Activated CD4-positive, alpha-beta T cell treated with anti-CD3 and anti-CD28 coated beads for 36 hours (primary cell): ENCODE results near the gene MIS12. TPM values are rescaled to one million over a fixed set of nuclear protein-coding genes. Genes with fewer than 3 reads are reported as not detected.

Source experiments
- ATAC-seq: fragments of 200-7000 bp; cut with Tn5 transposase; one replicate; pipeline ENCODE4 v1.10.0; 2021; ENCODE audit warnings: mild to moderate bottlenecking, moderate library complexity
- CTCF ChIA-PET: fragments of 350-600 bp; sonication (Branson Sonifier 250); formaldehyde crosslinking; loops from one replicate; lab custom pipeline; 2021; ENCODE audit warnings: antibody characterized with exemption; lab: Charles Lee
- POLR2A ChIA-PET: fragments of 350-600 bp; sonication (Branson Sonifier 250); formaldehyde crosslinking; loops from one replicate; lab custom pipeline; 2021; ENCODE audit warnings: antibody characterized with exemption, inconsistent platforms; lab: Charles Lee
- DNase-seq: peaks from one replicate; pipeline ENCODE4 v3.0.0-alpha.2; 2020
- H3K27ac Mint-ChIP-seq: one replicate; pipeline ENCODE4 v1.8.0; 2021; ENCODE audit warnings: mixed read lengths
- H3K27me3 Mint-ChIP-seq: one replicate; pipeline ENCODE4 v1.8.0; 2021; ENCODE audit warnings: mixed read lengths
- H3K36me3 Mint-ChIP-seq: one replicate; pipeline ENCODE4 v1.8.0; 2021; ENCODE audit warnings: low read depth, mixed read lengths
- H3K4me1 Mint-ChIP-seq: one replicate; pipeline ENCODE4 v1.8.0; 2021; ENCODE audit warnings: mixed read lengths
- H3K4me3 Mint-ChIP-seq: one replicate; pipeline ENCODE4 v1.8.0; 2021; ENCODE audit warnings: mild to moderate bottlenecking, moderate library complexity, mixed read lengths
- H3K9me3 Mint-ChIP-seq: one replicate; pipeline ENCODE4 v1.8.0; 2021; ENCODE audit warnings: low read depth, mixed read lengths
- intact Hi-C, 2 experiments: fragments of 100-400 bp; cut with DNase I in 1 of 2; cut with micrococcal nuclease in 1 of 2; formaldehyde crosslinking; loops; one replicate each; pipeline versions ENCODE4 v1.14.2 to v1.15.1; 2022 to 2024; cut with DNase I, micrococcal nuclease
- total RNA-seq, 2 experiments: library from RNA; stranded (reverse); gene quantifications; one replicate each; pipeline ENCODE4 v1.2.3, GENCODE V29; 2021

MIS12 gene, protein sequence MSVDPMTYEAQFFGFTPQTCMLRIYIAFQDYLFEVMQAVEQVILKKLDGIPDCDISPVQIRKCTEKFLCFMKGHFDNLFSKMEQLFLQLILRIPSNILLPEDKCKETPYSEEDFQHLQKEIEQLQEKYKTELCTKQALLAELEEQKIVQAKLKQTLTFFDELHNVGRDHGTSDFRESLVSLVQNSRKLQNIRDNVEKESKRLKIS
- 10 to 100 TPM; 29.4 to 34.4 TPM for total RNA-seq

DNA sequence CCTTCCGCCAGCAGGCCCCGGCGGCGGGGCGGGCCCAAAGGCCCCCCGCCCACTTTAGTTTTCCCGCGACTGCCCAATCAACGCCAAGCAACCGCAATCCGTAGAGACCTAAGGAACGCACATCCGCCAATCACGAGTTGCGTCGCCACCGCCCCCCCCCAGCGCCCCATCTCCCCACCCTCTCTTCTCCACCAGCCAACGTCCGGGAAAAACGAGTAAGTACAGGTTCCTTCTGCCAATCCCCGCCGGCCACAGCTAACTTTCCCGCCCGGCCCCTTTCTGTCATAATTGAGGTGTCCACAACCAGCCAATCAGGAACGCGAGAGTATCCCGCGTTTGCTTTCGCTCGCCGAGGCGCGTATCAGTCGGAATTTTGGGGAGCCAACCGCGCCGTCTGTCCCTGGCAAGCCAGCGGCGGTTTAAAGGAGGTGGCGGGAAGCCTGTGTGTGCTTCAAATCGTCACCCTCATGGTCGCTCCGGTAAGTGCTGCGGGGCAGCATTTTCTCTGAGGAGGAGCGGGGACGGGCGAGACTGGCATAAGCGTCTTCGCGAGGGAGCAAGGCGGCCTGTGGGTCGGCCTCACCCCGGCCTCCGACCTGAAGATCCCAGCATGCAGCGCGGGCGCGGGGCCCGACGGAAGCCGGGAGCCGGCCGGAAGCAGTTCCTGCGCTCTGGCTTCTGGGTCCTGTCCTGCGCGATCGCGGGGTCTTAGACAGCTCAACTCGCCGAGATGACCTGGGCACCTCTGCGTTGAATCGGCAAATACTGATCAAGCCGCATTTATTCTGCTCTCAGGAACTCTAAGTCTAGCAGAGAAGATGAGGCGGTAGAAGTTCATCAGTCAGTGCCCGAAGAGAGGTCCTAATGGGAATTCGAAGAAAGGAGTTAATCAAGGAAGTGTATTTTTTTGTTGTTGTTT lies at the start of gene MIS12:
TSS of gene MIS12 (plus strand) at position 361 of the 919 bp plus-strand sequence. CDS start 2,297 bp downstream, outside the sequence.
- H3K27me3 Mint-ChIP-seq: no peaks in the 10 kb centered on the region
- H3K36me3 Mint-ChIP-seq: peaks cover 49% of the 10 kb centered on the region
- intact Hi-C loops: loop anchor here (1.0 to 10.0 kb wide), 21 partner anchors 15 to 1753 kb away; partner anchors contain the start of genes C1QBP (in 2 of the 2), NLRP1 (in 2 of the 2), NUP88 (in 2 of the 2) and C17orf100 (in 1 of the 2)
- ChIA-PET POLR2A (interaction anchor here (0.5 to 1.7 kb wide), 13 partner anchors 12 to 1549 kb away, joined by 3 to 9 read pairs (median 5); partner anchors contain the start of genes DHX33, NUP88, RPAIN and SLC16A13), CTCF (interaction anchor here (0.6 to 2.2 kb wide), 8 partner anchors 8 to 455 kb away, joined by 3 to 14 read pairs (median 3); partner anchors contain the start of genes C1QBP, DHX33, NUP88 and RPAIN)
- no peaks in the 10 kb centered on the region for H3K9me3 Mint-ChIP-seq
- DNase-seq (peak; percentile 99), ATAC-seq (peak; percentile 94)
- H3K27ac Mint-ChIP-seq: peak within 1 kb of the TSS; percentile 98
- H3K4me3 Mint-ChIP-seq: peak within 1 kb of the TSS; percentile 96
- peaks cover 50% of the 10 kb centered on the region for H3K4me1 Mint-ChIP-seq

DNA sequence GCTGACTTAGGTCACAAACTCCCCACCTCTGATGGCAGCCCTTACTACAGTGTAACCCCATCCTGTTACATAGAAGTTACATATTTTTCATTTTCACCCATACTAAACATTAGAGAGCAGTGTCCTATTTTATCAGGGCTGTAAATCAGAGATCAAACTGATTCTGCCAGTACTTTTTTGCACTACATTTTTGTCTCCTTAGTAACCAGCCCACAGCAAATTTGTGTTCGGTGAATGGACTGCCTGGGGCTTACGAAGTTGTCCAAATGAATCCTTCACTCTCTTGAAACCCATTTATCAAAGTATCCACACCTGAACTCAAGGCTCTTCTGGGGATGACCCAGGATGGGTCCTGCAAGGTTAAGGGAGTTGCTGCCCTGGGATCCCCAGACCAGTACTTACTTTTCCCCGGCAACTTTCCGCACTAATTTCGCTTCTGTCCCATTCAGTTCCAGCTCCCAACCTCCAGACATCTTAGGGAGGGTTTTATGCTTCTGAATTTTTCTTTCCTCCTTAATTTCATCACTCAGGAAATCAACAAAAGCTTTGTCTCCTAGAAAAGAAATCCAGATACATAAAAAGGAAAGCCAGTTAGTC lies 48.5 kb upstream of the MIS12 start:
- intact Hi-C loops: loop anchor here (1.0 to 5.0 kb wide), 7 partner anchors 31 to 1203 kb away; partner anchors contain the start of genes CHRNE (in 1 of the 2), DERL2 (in 1 of the 2), DHX33 (in 1 of the 2) and KIAA0753 (in 1 of the 2)
- H3K4me1 Mint-ChIP-seq: peaks cover 44% of the 10 kb centered on the region
- ATAC-seq (no peak), DNase-seq (no peak)
- peak overlapping the region; percentile 89 for H3K4me3 Mint-ChIP-seq
- no peaks in the 10 kb centered on the region for H3K27me3 Mint-ChIP-seq
- H3K27ac Mint-ChIP-seq: peak overlapping the region; percentile 92
- ChIA-PET CTCF (interaction anchor here (0.6 to 2.6 kb wide), 4 partner anchors 15 to 1008 kb away, joined by 3 to 19 read pairs (median 10); partner anchors contain the start of genes NUP88 and RPAIN), POLR2A (no interaction called here)
- H3K9me3 Mint-ChIP-seq: no peaks in the 10 kb centered on the region
- peaks cover 55% of the 10 kb centered on the region for H3K36me3 Mint-ChIP-seq

DNA sequence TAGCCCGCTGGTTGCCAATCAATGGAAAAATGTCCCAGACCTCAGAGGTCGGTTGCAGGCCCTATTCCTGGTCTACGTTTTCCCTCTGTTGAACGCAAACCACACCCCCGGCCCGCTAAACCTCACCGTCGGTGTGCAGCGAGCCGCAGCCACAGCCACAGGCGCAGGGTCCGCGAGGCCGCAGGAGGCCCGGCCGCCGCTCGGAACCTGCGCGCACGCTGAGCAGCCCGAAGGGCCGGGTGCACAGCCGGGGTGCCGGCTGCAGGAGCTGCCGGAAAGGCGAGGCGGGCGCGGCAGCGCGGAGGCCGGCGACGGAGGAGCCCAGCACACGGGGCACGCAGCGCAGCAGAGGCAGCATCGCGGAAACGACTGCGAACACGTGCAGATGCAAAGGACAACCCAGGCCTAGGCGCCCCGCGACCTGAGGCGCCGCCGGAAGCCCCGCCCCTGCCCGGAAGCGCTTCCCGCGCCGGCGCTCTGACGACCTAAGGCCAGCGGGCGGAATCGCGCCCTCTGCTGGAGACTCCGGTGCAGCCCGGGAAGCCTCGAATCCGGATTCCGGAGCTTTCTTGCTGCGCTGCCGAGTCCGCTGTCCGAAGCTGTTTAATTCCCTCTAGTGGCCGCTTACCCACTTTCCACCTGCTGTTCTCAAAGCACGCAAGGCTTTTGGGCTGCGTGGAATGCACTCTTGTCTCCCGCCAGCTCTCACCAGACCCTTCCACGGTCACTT lies 47.5 kb upstream of the MIS12 start, which contains the start of gene C1QBP:
TSS of gene C1QBP (minus strand) at position 440 of the 730 bp plus-strand sequence. CDS start at position 358, 82 bp downstream.
- CTCF ChIA-PET: interaction anchor here (0.6 to 2.8 kb wide), 34 partner anchors 9 to 1007 kb away, joined by 3 to 20 read pairs (median 4); partner anchors contain the start of genes DERL2, MIS12, NUP88 and RNF167
- POLR2A ChIA-PET: interaction anchor here (0.5 to 1.5 kb wide), 7 partner anchors 16 to 1882 kb away, joined by 3 to 11 read pairs (median 3); partner anchors contain the start of genes DHX33, NUP88 and RPAIN

DNA sequence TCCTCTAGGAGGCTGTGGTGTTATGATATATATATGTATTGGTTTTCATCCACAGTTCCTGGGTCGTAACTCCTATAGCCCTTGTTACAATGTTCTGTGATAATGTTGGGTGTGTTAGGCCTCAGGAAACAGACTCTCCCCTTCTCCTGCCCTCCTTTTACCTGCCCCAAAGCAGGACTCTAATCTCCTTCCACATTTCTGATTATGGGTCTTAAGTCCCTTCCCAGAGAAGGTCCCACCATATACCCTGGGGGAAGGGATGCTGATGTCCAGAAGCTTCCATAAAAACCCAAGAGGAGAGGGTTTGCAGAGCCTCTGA lies 47.0 kb upstream of the MIS12 start:
- H3K27ac Mint-ChIP-seq: peak overlapping the region; percentile 86
- intact Hi-C loops: loop anchor here (1.0 to 5.0 kb wide), 13 partner anchors 20 to 1201 kb away; partner anchors contain the start of genes DERL2 (in 2 of the 2), DHX33 (in 2 of the 2), MIS12 (in 2 of the 2) and NUP88 (in 2 of the 2)
- H3K9me3 Mint-ChIP-seq: no peaks in the 10 kb centered on the region

More for the DNA sequence above, 47.5 kb upstream of the MIS12 start, which contains the start of gene C1QBP:
- peak; percentile 92 for ATAC-seq
- peaks cover 44% of the 10 kb centered on the region for H3K36me3 Mint-ChIP-seq
- H3K27me3 Mint-ChIP-seq: no peaks in the 10 kb centered on the region
- no peaks in the 10 kb centered on the region for H3K9me3 Mint-ChIP-seq
- intact Hi-C loops: loop anchor here (1.0 to 5.0 kb wide), 14 partner anchors 20 to 1202 kb away; partner anchors contain the start of genes DERL2 (in 2 of the 2), DHX33 (in 2 of the 2), MIS12 (in 2 of the 2) and NUP88 (in 2 of the 2)
- peak; percentile 96 for DNase-seq
- peak within 1 kb of the TSS; percentile 92 for H3K27ac Mint-ChIP-seq
- H3K4me3 Mint-ChIP-seq: peak within 1 kb of the TSS; percentile 89
- peaks cover 44% of the 10 kb centered on the region for H3K4me1 Mint-ChIP-seq

DNA sequence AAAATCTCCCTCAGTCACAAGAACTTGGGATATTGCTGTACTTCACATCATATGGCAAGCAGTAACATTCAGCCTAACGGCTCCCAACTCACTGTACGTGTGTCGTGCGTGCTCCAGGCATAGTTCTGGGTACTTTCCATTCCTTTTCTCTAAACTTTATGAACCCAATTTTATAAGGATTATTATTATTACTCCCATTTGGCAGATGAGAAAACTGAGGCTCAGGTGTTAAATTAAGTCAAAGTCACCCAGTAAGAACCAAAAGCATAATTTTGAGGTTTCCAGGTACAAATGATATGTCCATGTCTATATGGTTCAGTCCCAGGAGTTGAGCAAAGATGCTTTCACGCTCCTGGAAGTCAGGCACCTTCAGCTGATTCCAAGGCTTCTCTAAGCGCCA lies 42.6 kb upstream of the MIS12 start:
- Mint-ChIP-seq H3K4me1 (peaks cover 13% of the 10 kb centered on the region), H3K27me3 (no peaks in the 10 kb centered on the region), H3K36me3 (peaks cover 40% of the 10 kb centered on the region), H3K9me3 (no peaks in the 10 kb centered on the region), H3K27ac (no peak overlapping the region), H3K4me3 (no peak overlapping the region)
- POLR2A ChIA-PET: no interaction called here
- DNase-seq (no peak), ATAC-seq (no peak)
- intact Hi-C loops: no loop called here
- CTCF ChIA-PET: no interaction called here

More for the DNA sequence above, 47.0 kb upstream of the MIS12 start:
- Mint-ChIP-seq H3K4me3 (peak overlapping the region; percentile 89), H3K27me3 (no peaks in the 10 kb centered on the region), H3K36me3 (peaks cover 44% of the 10 kb centered on the region), H3K4me1 (peaks cover 44% of the 10 kb centered on the region)
- ChIA-PET POLR2A (interaction anchor here (0.9 to 1.5 kb wide), 6 partner anchors 17 to 52 kb away, joined by 3 to 11 read pairs (median 4); partner anchors contain the start of genes DHX33, NUP88 and RPAIN), CTCF (interaction anchor here (0.6 to 2.8 kb wide), 31 partner anchors 9 to 499 kb away, joined by 3 to 20 read pairs (median 5); partner anchors contain the start of genes DERL2, MIS12, NUP88 and RNF167)
- no peak for DNase-seq
- no peak for ATAC-seq

DNA sequence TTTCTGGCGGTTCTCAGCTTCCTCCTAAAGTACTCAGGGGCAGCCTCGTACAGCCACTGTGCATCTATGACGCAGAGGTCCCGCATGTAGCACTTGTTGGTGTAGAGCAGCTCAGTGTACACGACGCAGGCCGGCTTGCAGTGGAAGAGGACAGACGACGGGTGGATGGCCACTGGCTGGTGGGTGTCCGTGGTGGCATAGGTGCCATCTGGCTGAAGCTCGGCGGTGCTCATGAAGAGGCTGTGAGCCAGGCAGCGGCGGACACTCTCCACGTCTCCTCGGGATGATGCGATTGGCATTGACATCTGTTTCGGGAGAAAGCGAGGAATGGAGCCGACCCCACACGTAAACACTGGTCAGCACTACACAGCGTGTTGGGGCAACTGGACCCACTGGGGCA lies 42.2 kb upstream of the MIS12 start:
- intact Hi-C loops: no loop called here
- H3K27me3 Mint-ChIP-seq: no peaks in the 10 kb centered on the region
- ATAC-seq (no peak), DNase-seq (no peak)
- H3K9me3 Mint-ChIP-seq: no peaks in the 10 kb centered on the region
- H3K27ac Mint-ChIP-seq: no peak overlapping the region
- POLR2A ChIA-PET: no interaction called here
- peaks cover 43% of the 10 kb centered on the region for H3K36me3 Mint-ChIP-seq
- CTCF ChIA-PET: no interaction called here
- H3K4me3 Mint-ChIP-seq: no peak overlapping the region
- peaks cover 11% of the 10 kb centered on the region for H3K4me1 Mint-ChIP-seq

DNA sequence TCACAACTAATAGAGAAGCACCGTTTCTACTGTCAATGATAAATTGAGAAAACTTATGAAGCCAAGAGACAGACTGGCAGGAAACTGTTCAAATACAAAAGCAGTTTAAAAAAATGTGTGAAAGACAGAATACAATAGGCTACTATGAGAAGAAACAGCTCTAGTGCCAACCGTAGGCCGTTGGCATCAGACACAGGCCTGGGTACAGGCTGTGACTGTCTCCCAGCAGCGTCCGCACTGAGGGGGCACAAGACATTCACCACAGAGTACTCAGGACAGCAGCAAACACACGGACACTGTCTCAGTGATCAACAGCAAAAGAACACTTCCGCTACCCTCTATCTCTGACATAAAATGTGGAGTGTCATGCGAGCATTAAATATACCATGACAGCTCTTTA lies 39.6 kb upstream of the MIS12 start:
- intact Hi-C loops: no loop called here
- POLR2A ChIA-PET: no interaction called here
- H3K27ac Mint-ChIP-seq: no peak overlapping the region
- CTCF ChIA-PET: interaction anchor here (0.5 to 2.8 kb wide), 2 partner anchors 7 to 13 kb away, joined by 3 to 20 read pairs; partner anchors contain the start of gene C1QBP
- no peak overlapping the region for H3K4me3 Mint-ChIP-seq
- DNase-seq: no peak
- no peak for ATAC-seq
- no peaks in the 10 kb centered on the region for H3K4me1 Mint-ChIP-seq
- no peaks in the 10 kb centered on the region for H3K9me3 Mint-ChIP-seq
- peaks cover 58% of the 10 kb centered on the region for H3K36me3 Mint-ChIP-seq
- H3K27me3 Mint-ChIP-seq: no peaks in the 10 kb centered on the region

DNA sequence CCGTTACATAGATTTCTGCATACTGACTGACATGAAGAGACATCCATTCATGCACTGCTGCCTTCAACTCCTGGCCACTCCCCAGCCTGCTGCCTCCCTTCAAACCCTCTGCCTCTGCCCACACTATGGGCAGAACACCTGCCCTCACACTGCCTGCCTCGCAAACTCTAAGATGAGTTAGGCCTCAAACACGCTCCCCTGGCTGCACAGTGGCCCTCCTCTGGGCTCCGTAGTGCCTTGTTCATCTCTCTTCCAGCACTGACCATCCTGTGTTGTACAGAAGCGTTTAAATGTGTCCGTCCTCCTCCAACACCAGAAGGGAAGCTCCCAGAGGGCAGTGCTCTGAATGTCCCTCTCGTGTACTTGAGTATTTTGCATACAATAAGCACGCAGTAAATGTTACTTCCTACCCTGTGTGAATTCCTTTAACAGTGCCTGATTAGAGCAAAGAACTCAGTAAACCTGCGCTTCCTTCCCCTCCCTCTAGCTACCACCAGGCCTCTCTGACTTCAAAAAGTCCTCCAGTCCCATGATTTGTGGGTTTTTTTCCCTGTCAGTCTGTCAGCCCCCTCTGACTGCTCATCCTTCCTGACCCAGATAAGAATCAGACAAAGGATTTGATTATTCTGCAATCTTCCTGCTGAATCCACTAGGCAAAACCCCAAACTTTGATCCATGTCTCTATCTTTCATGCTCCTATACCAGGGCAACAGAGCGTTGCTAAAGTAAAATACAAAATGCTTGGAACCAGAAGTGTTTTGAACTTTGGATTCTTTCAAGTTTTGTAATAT lies 21.5 kb upstream of the MIS12 start:
- CTCF ChIA-PET: no interaction called here
- POLR2A ChIA-PET: interaction anchor here (1.2 kb wide), 1 partner anchor 21 kb away, joined by 5 read pairs; the partner anchor contains the start of genes DERL2 and MIS12
- Mint-ChIP-seq H3K9me3 (no peaks in the 10 kb centered on the region), H3K4me3 (no peak overlapping the region), H3K36me3 (peaks cover 35% of the 10 kb centered on the region), H3K4me1 (peaks cover 36% of the 10 kb centered on the region), H3K27me3 (no peaks in the 10 kb centered on the region), H3K27ac (no peak overlapping the region)
- DNase-seq: no peak
- intact Hi-C loops: loop anchor here in 1 of 2 experiments (5.0 kb wide), 2 partner anchors 183 to 353 kb away; partner anchors contain the start of genes RABEP1 and ZNF232
- no peak for ATAC-seq

DNA sequence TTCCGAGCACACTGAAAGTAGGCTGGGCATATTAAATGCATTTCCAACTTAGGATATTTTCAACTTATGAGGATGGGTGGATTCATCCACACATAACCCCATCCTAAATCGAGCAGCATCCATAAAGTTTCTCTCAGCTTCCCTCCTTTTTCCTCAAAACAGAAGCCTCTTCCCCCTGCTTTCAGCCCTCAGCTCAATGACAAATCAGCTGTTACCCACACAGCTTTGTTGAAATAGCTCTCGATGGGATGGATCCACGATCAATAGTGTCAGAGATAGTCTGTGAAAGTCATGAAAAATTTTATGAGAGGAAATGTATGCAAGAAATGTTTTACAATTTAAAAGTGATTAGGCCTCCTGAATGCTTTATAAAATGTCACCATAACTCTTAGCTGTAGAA lies 20.1 kb upstream of the MIS12 start:
- Mint-ChIP-seq H3K27ac (no peak overlapping the region), H3K9me3 (no peaks in the 10 kb centered on the region), H3K36me3 (peaks cover 26% of the 10 kb centered on the region), H3K27me3 (no peaks in the 10 kb centered on the region), H3K4me3 (no peak overlapping the region), H3K4me1 (peaks cover 38% of the 10 kb centered on the region)
- no peak for DNase-seq
- intact Hi-C loops: loop anchor here in 1 of 2 experiments (5.0 kb wide), 2 partner anchors 184 to 354 kb away; partner anchors contain the start of genes RABEP1 and ZNF232
- no peak for ATAC-seq
- CTCF ChIA-PET: interaction anchor here (1.2 to 1.4 kb wide), 2 partner anchors 27 to 274 kb away, joined by 3 to 6 read pairs; partner anchors contain the start of genes C1QBP and ZNF594
- POLR2A ChIA-PET: interaction anchor here (2.4 kb wide), 1 partner anchor 20 kb away, joined by 6 read pairs; the partner anchor contains the start of genes DERL2 and MIS12
